ENCODE data around the gene PDZRN3.

- no peak for TF ChIP-seq CTCF (conservative IDR thresholded peaks at IDR 0.05 in 1 of 2, IDR thresholded peaks at IDR 0.05 in 1 of 2; ENCODE audit: extremely low read depth in 1 of 2, insufficient read depth in 1 of 2, low read depth in 1 of 2, low read length in 2 of 2)
- no peak for TF ChIP-seq EZH2 (IDR thresholded peaks at IDR 0.05; ENCODE audit: borderline replicate concordance, low read length)
These were observed 232.8 kb downstream of the PDZRN3 start for GRCh38 chr3:73391984-73392383.

All from mammary epithelial cell (primary cell).